HepG2 (cell line): ENCODE measurements around the gene FNDC4. TPM values are rescaled to one million over a fixed set of nuclear protein-coding genes. Genes with fewer than 3 reads are reported as not detected.

Experiments used
- CBX2 ChIP-seq, 2 experiments: fragments of 200-600 bp in 1 of 2; sonication (generic); formaldehyde crosslinking in 1 of 2; IDR thresholded peaks; 2 replicates each; pipeline versions ENCODE4 v1.7.0 to v1.8.1; 2018 to 2022; ENCODE audit warnings: low read depth in 2 of 2, low read length in 1 of 2, mild to moderate bottlenecking in 1 of 2, missing genetic modification reagents in 1 of 2
- CENPBD1 ChIP-seq: sonication (generic); formaldehyde crosslinking; IDR thresholded peaks from 2 replicates; pipeline ENCODE4 v1.8.0; 2022; ENCODE audit warnings: missing genetic modification reagents, low read depth, mild to moderate bottlenecking, borderline replicate concordance
- FOXO1 ChIP-seq: sonication (generic); formaldehyde crosslinking; IDR thresholded peaks from 2 replicates; pipeline ENCODE4 v1.4.0; 2020; ENCODE audit warnings: missing genetic modification reagents
- HNRNPH1 ChIP-seq: fragments of 200-400 bp; formaldehyde crosslinking; optimal IDR thresholded peaks from 2 replicates; pipeline ENCODE3; 2017; ENCODE audit warnings: mild to moderate bottlenecking, low read depth, low read length
- KDM6A ChIP-seq: IDR thresholded peaks from 2 replicates; pipeline ENCODE4 v1.6.1; 2016; ENCODE audit warnings: low read depth
- KLF6 ChIP-seq: IDR thresholded peaks from 2 replicates; pipeline ENCODE4 v1.8.0; 2016; ENCODE audit warnings: missing biosample characterization, missing genetic modification reagents
- NFKBIZ ChIP-seq: IDR thresholded peaks from 2 replicates; pipeline ENCODE4 v1.6.1; 2018; ENCODE audit warnings: missing genetic modification reagents, missing compliant biosample characterization
- RNF219 ChIP-seq: sonication (generic); formaldehyde crosslinking; IDR thresholded peaks from 2 replicates; pipeline ENCODE4 v1.5.0; 2020; ENCODE audit warnings: mild to moderate bottlenecking, missing genetic modification reagents
- SMARCC2 ChIP-seq: fragments of 450-650 bp; IDR thresholded peaks from 2 replicates; pipeline ENCODE4 v1.6.1; 2017; ENCODE audit warnings: antibody characterized with exemption, mild to moderate bottlenecking
- ZBTB26 ChIP-seq: IDR thresholded peaks from 2 replicates; pipeline ENCODE4 v1.6.1; 2016; ENCODE audit warnings: missing compliant biosample characterization, missing genetic modification reagents, borderline replicate concordance
- ZFP36 ChIP-seq: fragments of 150-350 bp; IDR thresholded peaks from 2 replicates; pipeline ENCODE4 v1.6.1; 2018; ENCODE audit warnings: borderline replicate concordance, low read length, low read depth; ENCODE audit not compliant: partially characterized antibody
- ZNF513 ChIP-seq: sonication (generic); formaldehyde crosslinking; conservative IDR thresholded peaks from 2 replicates; pipeline ENCODE4 v1.5.0; 2020; ENCODE audit warnings: missing genetic modification reagents
- ZNF674 ChIP-seq: sonication (generic); formaldehyde crosslinking; IDR thresholded peaks from 2 replicates; pipeline ENCODE4 v1.5.0; 2020; ENCODE audit warnings: low read depth, mild to moderate bottlenecking, missing genetic modification reagents
- ZNF770 ChIP-seq: sonication (generic); formaldehyde crosslinking; IDR thresholded peaks from 2 replicates; pipeline ENCODE4 v1.5.0; 2020; ENCODE audit warnings: mild to moderate bottlenecking, missing genetic modification reagents
- polyA plus RNA-seq, 8 experiments: library from polyadenylated mRNA; depleted of rRNA in 3 of 8; stranded (reverse) in 7 of 8; unstranded in 1 of 8; fragments of >200 nt; fragmentation: Illumina TruSeq in 4 of 8; extraction: Trizol in 4 of 8; gene quantifications; 2 replicates each; pipeline versions ENCODE4 v1.2.1 to v1.2.3, GENCODE V29; 2011 to 2016; ENCODE audit warnings: low read depth in 4 of 8, missing spikeins in 1 of 8, mixed read lengths in 1 of 8; ENCODE audit not compliant: insufficient read depth in 1 of 8
- total RNA-seq, 5 experiments: library from RNA; depleted of rRNA; stranded (reverse); fragments of >200 nt; fragmentation: Illumina TruSeq; extraction: Trizol; gene quantifications; 2 replicates each; pipeline ENCODE4 v1.2.3, GENCODE V29; 2016; ENCODE audit warnings: low read depth in 1 of 5

Gene FNDC4
- total and polyA plus RNA-seq, 2 of the 13 experiments (the other 11 are each of a cell fraction or from before 2014, with no cell fraction given): 9.0 to 17.4 TPM

GRCh38 chr2:27489498-27490397 lies 5.3 kb downstream of the FNDC4 start, which contains the start of gene IFT172 (continued):
- TF ChIP-seq CBX2 (IDR thresholded peaks at IDR 0.05; ENCODE audit: low read depth, low read length): no peak
- TF ChIP-seq CBX2 (CRISPR knock-in tag; IDR thresholded peaks at IDR 0.05; ENCODE audit: low read depth): no peak
- TF ChIP-seq NFKBIZ (CRISPR knock-in tag): peak; percentile 50; the same call in 1 of the 2 replicates
- no peak for TF ChIP-seq SMARCC2
- no peak for TF ChIP-seq ZNF770 (CRISPR knock-in tag)
- TF ChIP-seq ZNF513 (CRISPR knock-in tag): no peak
- no peak for TF ChIP-seq HNRNPH1
- peak; percentile 15; the same call in 1 of the 2 replicates for TF ChIP-seq ZBTB26 (CRISPR knock-in tag)
- TF ChIP-seq KLF6 (CRISPR knock-in tag): peak; percentile 76
- no peak for TF ChIP-seq ZNF674 (CRISPR knock-in tag)
- no peak for TF ChIP-seq CENPBD1 (CRISPR knock-in tag)
- no peak for TF ChIP-seq RNF219 (CRISPR knock-in tag)
- TF ChIP-seq KDM6A: no peak
- peak; percentile 56 for TF ChIP-seq FOXO1 (CRISPR knock-in tag)
- no peak for TF ChIP-seq ZFP36
